Stimulated activated CD8-positive, alpha-beta memory T cell treated with anti-CD3 and anti-CD28 coated beads, Interleukin-2, amount 100 ng/mL, for 1 hour (primary cell): ENCODE measurements around the gene CPA4.

Experiments
- DNase-seq, 2 donors: peaks; one replicate each; pipeline ENCODE4 v3.0.0-alpha.2; 2020; ENCODE audit warnings: low read depth in 2 of 2

Gene CPA4

GRCh38 chr7:130364451-130364850, 71.5 kb downstream of the CPA4 start:
- no peak for DNase-seq

GRCh38 chr7:130365088-130365487, 72.1 kb downstream of the CPA4 start:
- DNase-seq = no peak

- DNase-seq = no peak
Observed at GRCh38 chr7:130365511-130366441, 72.8 kb downstream of the CPA4 start.

- DNase-seq = no peak
Observed at GRCh38 chr7:130366564-130366963, 73.6 kb downstream of the CPA4 start.

GRCh38 chr7:130367088-130367755, 74.3 kb downstream of the CPA4 start:
- DNase-seq = no peak

- no peak for DNase-seq
Observed at GRCh38 chr7:130367836-130368746, 75.1 kb downstream of the CPA4 start.

GRCh38 chr7:130369110-130369711, 76.2 kb downstream of the CPA4 start:
- DNase-seq = no peak

GRCh38 chr7:130369831-130370550, 77.0 kb downstream of the CPA4 start:
- no peak for DNase-seq

GRCh38 chr7:130371046-130371445, 78.1 kb downstream of the CPA4 start:
- DNase-seq = no peak

- no peak for DNase-seq
Observed at GRCh38 chr7:130372402-130373165, 79.6 kb downstream of the CPA4 start.
